Endothelial cell of hepatic sinusoid (primary cell): ENCODE data around the gene PERM1.

Experiments
- in situ Hi-C: cut with HindIII; loops from 2 replicates; pipeline ENCODE4 v1.10.0; 2017; ENCODE audit warnings: low sequenced_read_pairs

The PERM1 gene

DNA sequence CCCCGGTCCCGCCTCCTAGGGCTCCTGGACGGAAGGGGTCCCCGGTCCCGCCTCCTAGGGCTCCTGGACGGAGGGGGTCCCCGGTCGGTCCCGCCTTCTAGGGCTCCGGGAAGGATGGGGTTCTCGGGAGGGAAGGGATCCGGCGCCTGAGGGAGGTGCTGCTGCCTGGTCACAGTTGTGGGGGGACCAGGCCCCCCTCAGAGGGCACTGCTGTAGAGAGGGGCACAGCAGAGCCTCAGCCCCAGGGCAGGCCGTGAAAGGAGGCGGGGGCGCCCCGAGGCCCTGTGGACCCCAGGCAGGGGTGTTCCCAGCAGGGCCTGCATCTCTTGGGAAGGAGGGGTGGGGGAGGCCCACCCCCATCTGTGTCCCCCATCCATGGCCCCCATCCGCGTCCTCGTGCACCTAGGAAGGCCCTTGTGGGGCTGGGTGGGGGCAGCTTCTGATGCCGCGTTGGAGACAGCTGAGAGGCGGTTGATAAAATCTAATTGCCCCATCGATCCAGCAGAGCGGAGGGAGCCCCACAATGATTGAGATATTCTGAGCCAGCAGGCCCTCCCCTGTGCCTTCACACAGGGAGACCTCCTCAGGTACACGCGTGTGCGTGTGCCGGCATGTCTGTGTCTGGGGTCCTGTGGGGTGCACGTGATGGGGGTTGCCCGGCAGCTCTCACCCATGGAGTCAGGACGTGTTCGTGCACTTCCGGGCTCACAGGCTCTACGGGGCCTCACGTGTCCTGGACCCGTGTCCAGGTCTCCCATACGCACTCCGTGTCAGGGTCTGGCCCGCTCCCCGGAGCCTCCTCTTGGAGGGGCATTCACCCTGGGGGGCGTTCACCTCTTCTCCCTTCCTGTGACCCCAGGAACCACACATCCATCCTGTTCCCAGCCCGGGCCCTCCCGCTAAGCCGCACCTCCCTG is 45.3 kb downstream of the PERM1 start:
- in situ Hi-C loops: no loop called here

GRCh38 chr1:935751-936231 is 46.1 kb downstream of the PERM1 start:
- in situ Hi-C loops: no loop called here

DNA sequence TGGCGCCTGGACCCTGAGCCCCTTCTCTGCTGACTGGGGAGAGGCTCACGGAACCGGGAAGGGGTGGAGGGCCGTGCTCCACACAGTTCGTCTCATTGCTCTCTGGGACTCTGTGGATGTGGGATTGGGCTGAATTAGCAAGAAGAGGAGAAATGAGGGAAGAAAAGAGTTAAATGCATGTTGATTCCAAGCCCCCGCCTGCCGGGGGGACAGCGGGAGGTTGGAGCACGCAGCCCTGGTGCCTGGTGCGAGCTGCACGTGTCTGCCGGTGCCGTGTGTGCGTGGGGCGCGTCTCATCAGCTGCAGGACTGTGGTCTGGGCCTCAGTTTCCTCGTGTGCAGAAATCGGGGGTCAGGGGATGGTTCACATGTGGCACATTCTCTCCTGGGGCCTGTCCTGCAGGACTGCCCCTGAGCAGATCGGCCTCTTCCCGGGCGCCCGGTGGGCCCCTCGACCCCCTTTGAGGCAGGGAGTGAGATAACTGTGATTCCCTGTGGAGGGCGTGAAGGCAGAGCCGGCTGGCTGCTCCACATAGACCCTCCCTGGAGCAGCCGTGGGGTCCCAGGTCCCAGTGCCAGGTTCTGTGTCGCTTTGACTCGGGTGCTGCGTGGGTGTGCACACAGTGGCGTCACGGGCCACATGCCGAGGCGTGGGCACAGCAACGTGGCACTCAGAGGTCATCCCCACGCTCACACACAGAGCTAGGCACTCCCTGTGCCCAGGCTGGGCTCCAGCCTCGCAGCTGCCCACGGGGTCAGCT is 46.7 kb downstream of the PERM1 start:
- in situ Hi-C loops: no loop called here

DNA sequence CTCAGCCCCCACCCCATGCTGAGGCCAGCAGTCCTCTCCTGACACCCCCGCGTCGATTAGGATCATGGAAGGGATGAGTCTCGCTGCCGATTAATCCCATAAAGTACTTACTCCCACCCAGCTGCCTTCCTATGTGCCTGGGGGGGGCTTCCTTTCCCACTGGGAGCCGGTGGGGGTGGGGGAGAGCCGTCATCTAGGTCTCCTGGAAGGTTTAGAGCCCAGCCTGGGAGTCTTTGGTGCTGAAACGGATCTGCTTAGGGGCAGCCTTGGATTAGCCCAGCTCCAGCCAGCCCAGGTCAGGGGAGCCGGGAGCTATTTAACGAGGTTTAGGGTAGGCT is 48.3 kb downstream of the PERM1 start:
- in situ Hi-C loops: no loop called here

DNA sequence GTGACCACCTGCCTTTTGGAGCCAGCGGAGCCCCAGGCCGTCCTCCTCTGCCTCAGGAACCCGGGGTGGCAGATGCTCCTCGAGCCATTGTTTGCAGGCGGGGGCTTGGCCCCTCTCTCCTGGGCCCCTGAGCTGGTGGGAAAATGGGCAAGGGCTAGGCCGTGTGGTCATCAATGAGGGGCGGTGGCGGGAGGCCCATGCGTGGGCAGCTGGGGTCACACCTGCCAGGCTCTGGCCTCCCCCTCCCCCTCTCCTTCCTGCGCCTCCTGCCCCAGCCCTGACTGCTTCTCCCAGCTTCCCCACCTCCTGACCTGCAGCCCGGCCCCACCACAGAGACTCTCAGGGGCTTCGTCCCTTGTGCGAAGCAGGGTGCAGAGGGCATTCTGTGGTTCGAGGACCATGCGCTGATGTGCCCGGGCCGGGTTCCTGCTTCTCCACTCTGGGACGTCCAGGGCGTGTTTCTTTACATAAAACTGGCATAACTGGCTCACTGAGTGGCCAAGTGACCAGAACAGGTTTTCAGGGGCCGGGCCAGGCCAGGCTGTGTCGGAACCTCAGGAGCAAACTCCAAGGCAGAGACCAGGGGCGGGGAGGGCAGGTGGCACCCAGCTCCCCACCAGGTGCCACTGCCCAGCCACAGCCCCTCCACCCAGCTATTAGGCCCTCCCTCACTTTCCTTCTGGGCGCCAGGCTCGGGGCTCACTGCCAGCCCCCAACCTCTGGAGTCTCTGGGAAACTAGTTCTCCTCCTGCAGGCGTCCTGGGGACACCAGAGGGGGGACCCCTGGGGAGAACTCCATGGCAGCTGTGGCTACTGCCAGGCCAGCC is 48.9 kb downstream of the PERM1 start:
- in situ Hi-C loops: no loop called here

- in situ Hi-C loops: no loop called here
Observed at GRCh38 chr1:932173-932510, 49.8 kb downstream of the PERM1 start.

DNA sequence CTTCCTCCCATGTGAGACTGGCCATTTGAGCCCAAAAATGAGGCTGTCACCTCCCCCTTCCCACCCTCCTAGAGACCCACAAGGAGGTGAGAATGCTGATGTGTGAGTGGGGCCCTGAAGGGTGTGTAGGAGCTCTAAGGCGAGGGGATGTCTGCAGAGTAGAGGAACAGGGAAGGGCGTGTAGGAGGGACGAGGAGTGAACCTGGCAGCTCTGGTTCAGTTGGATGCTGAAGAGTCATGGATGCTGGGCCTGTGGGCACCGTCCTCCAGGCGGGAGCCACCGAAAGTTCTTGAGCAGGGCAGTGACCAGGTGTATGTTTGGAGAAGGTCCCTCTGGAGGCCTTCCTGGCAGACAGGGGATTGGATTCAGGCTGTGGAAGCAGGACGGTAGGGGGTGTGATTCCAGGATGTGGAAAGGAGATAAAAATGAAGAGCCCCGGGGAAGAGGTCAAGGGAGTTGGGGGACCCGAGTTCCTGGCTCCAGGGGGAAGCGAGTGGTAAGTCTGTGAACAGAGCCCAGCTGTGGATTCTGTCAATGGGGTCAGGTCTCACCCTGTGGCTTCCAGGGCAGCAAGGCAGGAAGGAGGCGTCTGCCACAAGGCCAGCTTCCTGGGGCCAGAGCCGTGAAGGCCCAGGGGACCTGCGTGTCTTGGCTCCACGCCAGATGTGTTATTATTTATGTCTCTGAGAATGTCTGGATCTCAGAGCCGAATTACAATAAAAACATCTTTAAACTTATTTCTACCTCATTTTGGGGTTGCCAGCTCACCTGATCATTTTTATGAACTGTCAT is 50.3 kb downstream of the PERM1 start:
- in situ Hi-C loops: no loop called here

- in situ Hi-C loops: no loop called here
Observed at GRCh38 chr1:930633-931138, 51.2 kb downstream of the PERM1 start.

GRCh38 chr1:929712-930632 is 51.9 kb downstream of the PERM1 start:
- in situ Hi-C loops: no loop called here

DNA sequence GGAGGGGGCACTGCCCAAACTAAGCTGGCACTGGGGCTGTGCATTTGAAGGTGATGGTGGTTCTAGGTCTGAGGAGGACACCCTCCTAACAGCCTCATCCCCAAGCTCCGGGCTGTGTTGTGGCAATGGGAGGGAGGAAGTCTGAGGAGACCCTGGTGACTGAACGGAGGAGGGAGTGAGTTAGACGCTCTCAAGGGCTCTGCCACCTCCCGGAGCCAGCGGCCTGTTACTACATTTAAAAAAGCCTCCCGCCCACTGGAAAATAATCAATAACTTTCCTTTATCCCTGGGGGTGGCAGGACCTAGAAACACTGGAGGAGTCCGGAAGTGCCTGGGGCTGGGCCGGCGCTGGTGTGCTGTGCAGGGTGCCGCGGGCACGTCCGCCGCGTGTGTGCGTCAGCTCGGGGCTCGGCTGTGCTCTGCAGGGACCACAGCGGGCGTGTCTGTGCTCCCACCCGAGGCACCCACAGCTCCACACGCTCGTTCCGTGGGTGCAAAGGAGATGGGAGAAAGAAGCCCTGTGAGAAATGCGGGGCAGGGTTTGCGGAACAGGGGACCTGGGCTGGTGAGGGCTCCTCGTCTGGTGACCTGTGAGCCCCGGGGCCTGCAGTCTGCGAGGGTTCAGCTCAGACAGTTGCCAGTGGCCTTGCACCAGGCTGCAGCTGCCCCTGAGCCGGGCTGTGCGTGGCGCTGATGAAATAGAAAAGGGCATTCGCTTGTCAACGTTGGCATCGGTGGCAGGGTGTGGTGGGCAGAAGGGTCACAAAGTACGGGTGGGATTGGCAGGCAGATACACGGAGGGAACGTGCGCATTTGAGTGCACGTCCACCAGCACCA is 52.9 kb downstream of the PERM1 start:
- in situ Hi-C loops: no loop called here

- in situ Hi-C loops: no loop called here
Observed at GRCh38 chr1:927748-928147, 54.1 kb downstream of the PERM1 start.

DNA sequence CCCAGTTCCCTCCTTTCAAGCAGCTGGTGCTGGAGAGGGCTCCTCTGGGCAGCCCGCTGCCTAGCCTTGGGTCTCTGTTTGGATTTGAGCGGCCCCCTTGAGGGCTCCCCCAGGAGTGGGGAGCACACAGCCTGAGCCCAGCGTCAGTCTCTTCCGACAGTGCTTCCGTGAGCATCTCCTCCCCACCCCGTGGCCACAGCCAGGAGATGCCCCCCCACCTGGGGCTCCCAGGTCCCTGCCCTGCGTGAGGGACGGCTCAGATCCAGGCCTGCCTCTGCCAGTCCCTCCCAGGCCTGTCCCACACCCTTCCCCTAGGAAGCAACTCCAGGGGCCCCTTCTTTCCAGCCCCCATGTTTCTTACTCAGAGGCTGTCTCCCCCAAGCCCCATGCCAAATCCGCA is 54.7 kb downstream of the PERM1 start:
- in situ Hi-C loops: no loop called here

DNA sequence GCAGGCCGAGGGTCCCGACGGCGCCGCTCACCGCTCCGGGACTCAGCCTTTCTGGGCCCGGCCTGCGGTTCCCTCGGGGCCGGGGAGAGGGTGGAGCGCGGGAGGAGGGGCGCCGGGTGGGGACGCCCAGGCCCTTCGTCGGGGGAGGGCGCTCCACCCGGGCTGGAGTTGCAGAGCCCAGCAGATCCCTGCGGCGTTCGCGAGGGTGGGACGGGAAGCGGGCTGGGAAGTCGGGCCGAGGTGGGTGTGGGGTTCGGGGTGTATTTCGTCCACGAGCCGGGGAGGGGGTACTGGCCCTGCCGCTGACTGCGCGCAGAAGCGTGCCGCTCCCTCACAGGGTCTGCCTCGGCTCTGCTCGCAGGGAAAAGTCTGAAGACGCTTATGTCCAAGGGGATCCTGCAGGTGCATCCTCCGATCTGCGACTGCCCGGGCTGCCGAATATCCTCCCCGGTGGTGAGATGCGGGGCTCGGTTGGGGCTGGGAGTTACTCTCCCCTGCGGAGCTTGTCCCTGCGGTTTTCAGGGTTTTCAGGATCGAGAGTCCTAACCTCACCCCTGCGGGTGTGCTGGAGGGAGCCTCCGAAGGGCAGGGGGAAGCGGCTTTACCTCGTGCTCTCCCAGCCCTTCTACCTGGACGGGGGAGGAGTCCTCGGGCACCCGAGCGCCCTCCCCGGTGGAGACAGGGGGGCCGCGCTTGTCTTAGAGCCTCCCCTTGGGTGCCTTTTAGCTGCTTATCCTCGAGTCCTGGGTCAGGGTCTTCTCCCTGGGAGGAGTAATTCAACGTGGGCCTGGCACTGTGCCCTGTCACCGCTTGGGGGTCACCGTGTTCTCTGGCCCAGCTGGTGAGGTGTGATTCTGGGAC is 56.1 kb downstream of the PERM1 start:
- in situ Hi-C loops: no loop called here
